Measurements from ENCODE around the gene IFT122. TPM values are rescaled to one million over a fixed set of nuclear protein-coding genes. Genes with fewer than 3 reads are reported as not detected.

IFT122 gene
- total and polyA plus RNA-seq, 7 donors: 4.2 to 21.4 (median 15.8) TPM

GRCh38 chr3:129552287-129553050 lies 112.4 kb downstream of the IFT122 start:
- intact Hi-C loops (cut with DNase I): no loop called here
- WGBS, 2 donors: 81 to 85% methylated on average over 10 of the region's 10 CpGs
- no peaks in the 10 kb centered on the region for H3K27me3 ChIP-seq
- DNase-seq: no peak
- no peak for TF ChIP-seq POLR2A (IDR thresholded peaks at IDR 0.05)
- TF ChIP-seq CTCF (IDR thresholded peaks at IDR 0.05): no peak
- TF ChIP-seq POLR2AphosphoS5 (IDR thresholded peaks at IDR 0.05): no peak
- no peak for TF ChIP-seq EP300 (IDR thresholded peaks at IDR 0.05)
- H3K27ac ChIP-seq: no peak overlapping the region
- peaks cover 0 to 7% (median 0%) of the 10 kb centered on the region in 4 donors for H3K36me3 ChIP-seq
- no peaks in the 10 kb centered on the region for H3K9me3 ChIP-seq
- peaks cover 0 to 29% (median 12%) of the 10 kb centered on the region in 4 donors for H3K4me1 ChIP-seq
- H3K4me3 ChIP-seq: no peak overlapping the region

GRCh38 chr3:129553171-129553570 lies 113.1 kb downstream of the IFT122 start:
- H3K9me3 ChIP-seq: no peaks in the 10 kb centered on the region
- WGBS, 2 donors: 78 to 83% methylated on average over 6 of the region's 6 CpGs
- no peaks in the 10 kb centered on the region for H3K27me3 ChIP-seq
- no peak for TF ChIP-seq CTCF (IDR thresholded peaks at IDR 0.05)
- peaks cover 0 to 36% (median 18%) of the 10 kb centered on the region in 4 donors for H3K4me1 ChIP-seq
- H3K36me3 ChIP-seq: peaks cover 0 to 7% (median 0%) of the 10 kb centered on the region in 4 donors
- peak; percentile 63 for DNase-seq
- H3K27ac ChIP-seq: no peak overlapping the region
- intact Hi-C loops (cut with DNase I): no loop called here
- no peak overlapping the region for H3K4me3 ChIP-seq

GRCh38 chr3:129553719-129554118 lies 113.7 kb downstream of the IFT122 start:
- no peak overlapping the region for H3K27ac ChIP-seq
- no peaks in the 10 kb centered on the region for H3K9me3 ChIP-seq
- DNase-seq: no peak
- intact Hi-C loops (cut with DNase I): no loop called here
- no peak overlapping the region for H3K4me3 ChIP-seq
- no peak for TF ChIP-seq POLR2AphosphoS5 (IDR thresholded peaks at IDR 0.05)
- no peak for TF ChIP-seq POLR2A (IDR thresholded peaks at IDR 0.05)
- TF ChIP-seq EP300 (IDR thresholded peaks at IDR 0.05): no peak
- TF ChIP-seq CTCF (IDR thresholded peaks at IDR 0.05): no peak
- H3K27me3 ChIP-seq: no peaks in the 10 kb centered on the region
- peaks cover 0 to 36% (median 22%) of the 10 kb centered on the region in 4 donors for H3K4me1 ChIP-seq
- 21 to 33% methylated on average over 15 of the region's 15 CpGs for WGBS, 2 donors
- peaks cover 0 to 7% (median 0%) of the 10 kb centered on the region in 4 donors for H3K36me3 ChIP-seq

GRCh38 chr3:129554356-129555152 lies 114.5 kb downstream of the IFT122 start:
- H3K9me3 ChIP-seq: no peaks in the 10 kb centered on the region
- no peak for DNase-seq
- peaks cover 0 to 7% (median 0%) of the 10 kb centered on the region in 4 donors for H3K36me3 ChIP-seq
- peak overlapping the region in 1 of 4 donors; percentile 18 for H3K27ac ChIP-seq
- H3K4me1 ChIP-seq: peaks cover 0 to 40% (median 28%) of the 10 kb centered on the region in 4 donors
- intact Hi-C loops (cut with DNase I): no loop called here
- H3K4me3 ChIP-seq: no peak overlapping the region
- no peaks in the 10 kb centered on the region for H3K27me3 ChIP-seq
- WGBS, 2 donors: 60 to 63% methylated on average over 13 of the region's 13 CpGs
- TF ChIP-seq POLR2AphosphoS5 (IDR thresholded peaks at IDR 0.05) (no peak), EP300 (IDR thresholded peaks at IDR 0.05) (no peak), CTCF (IDR thresholded peaks at IDR 0.05) (no peak), POLR2A (IDR thresholded peaks at IDR 0.05) (no peak)
